Pancreas (tissue), 10 donors: ENCODE results near the gene SUSD3. TPM values are rescaled to one million over a fixed set of nuclear protein-coding genes. Genes with fewer than 3 reads are reported as not detected.

Experiments
- ATAC-seq, 4 donors: fragments of 200-7000 bp; cut with Tn5 transposase; one replicate each; pipeline versions ENCODE4 v1.8.0 to v1.9.1; 2020; ENCODE audit warnings: mild to moderate bottlenecking in 4 of 4, moderate library complexity in 4 of 4
- DNase-seq, 6 donors: peaks; one replicate each; pipeline ENCODE4 v3.0.0-alpha.2; 2020
- FAIRE-seq: peaks from 2 replicates; lab custom pipeline; 2012; peaks lifted over from hg19 to GRCh38; lab: Jason Lieb, UNC
- H3K27ac ChIP-seq, 4 donors: fragments of 200-600 bp; sonication (generic); 1 replicate in 3 of 4; 2 replicates in 1 of 4; pipeline versions ENCODE4 v1.5.0 to v1.8.0; 2020
- H3K27me3 ChIP-seq, 4 donors: fragments of 200-600 bp; one replicate each; pipeline ENCODE4 v1.8.0; 2021
- H3K36me3 ChIP-seq, 3 donors: fragments of 200-600 bp; sonication (generic) in 1 of 3; one replicate each; pipeline versions ENCODE4 v1.5.0 to v1.8.0; 2020 to 2021
- H3K4me1 ChIP-seq, 3 donors: fragments of 200-600 bp; one replicate each; pipeline ENCODE4 v1.8.0; 2021
- H3K4me3 ChIP-seq, 4 donors: fragments of 200-600 bp; sonication (generic) in 2 of 4; one replicate each; pipeline versions ENCODE4 v1.5.0 to v1.8.0; 2020 to 2021
- H3K9me3 ChIP-seq, 4 donors: fragments of 200-600 bp; one replicate each; pipeline ENCODE4 v1.8.0; 2021
- WGBS, 2 donors: extraction: QIAGEN DNeasy Blood & Tissue Kit; methylation state at CpG; one replicate each; pipeline ENCODE4 v1.1.7; 2013; 5-methylcytosine and 5-hydroxymethylcytosine counted together
- intact Hi-C, 3 donors: fragments of 100-400 bp; cut with DNase I; formaldehyde crosslinking; loops; one replicate each; pipeline versions ENCODE4 v1.11.1 to v1.14.2; 2022
- polyA plus RNA-seq, 2 donors: library from polyadenylated mRNA; stranded (reverse); fragments of 200-250 nt; gene quantifications; one replicate each; pipeline ENCODE4 v1.2.3, GENCODE V29; 2013
- total RNA-seq, 6 donors: library from RNA; stranded (reverse); fragmentation: NEBNext Ultra II Directional in 4 of 6; extraction: Animal tissue kit (Norgen Biotek cat#: 25700) in 4 of 6; gene quantifications; one replicate each; pipeline versions ENCODE4 v1.2.1 to v1.2.4, GENCODE V29; 2021 to 2023
- TF ChIP-seq, protein P1 (sequence below), 4 donors: fragments of 200-600 bp; sonication (generic) in 3 of 4; IDR thresholded peaks; one replicate each; pipeline versions ENCODE4 v1.5.0 to v1.8.0; 2021; ENCODE audit warnings: antibody characterized with exemption in 4 of 4
- donor health status: healthy with polysubstance abuse.
- donor health status: DM: no; HTN: no; CAD: no; lungs with moderate emphysema.
- donor health status: DM: no; HTN: no; CAD: no.
- donor health status: control.
- donor health status: control.
- donor health status: Bipolar disorder and iron deficiency.
- donor health status: DM: yes; HTN: yes; CAD: no.
- donor health status: DM: no; HTN: no; CAD: no.
- donor health status: DM: no; HTN: no; CAD: no.
- donor health status: DM: yes; HTN: yes; CAD: no.

SUSD3 gene
- total and polyA plus RNA-seq, 8 donors: 0.16 to 2.8 (median 0.80) TPM

DNA sequence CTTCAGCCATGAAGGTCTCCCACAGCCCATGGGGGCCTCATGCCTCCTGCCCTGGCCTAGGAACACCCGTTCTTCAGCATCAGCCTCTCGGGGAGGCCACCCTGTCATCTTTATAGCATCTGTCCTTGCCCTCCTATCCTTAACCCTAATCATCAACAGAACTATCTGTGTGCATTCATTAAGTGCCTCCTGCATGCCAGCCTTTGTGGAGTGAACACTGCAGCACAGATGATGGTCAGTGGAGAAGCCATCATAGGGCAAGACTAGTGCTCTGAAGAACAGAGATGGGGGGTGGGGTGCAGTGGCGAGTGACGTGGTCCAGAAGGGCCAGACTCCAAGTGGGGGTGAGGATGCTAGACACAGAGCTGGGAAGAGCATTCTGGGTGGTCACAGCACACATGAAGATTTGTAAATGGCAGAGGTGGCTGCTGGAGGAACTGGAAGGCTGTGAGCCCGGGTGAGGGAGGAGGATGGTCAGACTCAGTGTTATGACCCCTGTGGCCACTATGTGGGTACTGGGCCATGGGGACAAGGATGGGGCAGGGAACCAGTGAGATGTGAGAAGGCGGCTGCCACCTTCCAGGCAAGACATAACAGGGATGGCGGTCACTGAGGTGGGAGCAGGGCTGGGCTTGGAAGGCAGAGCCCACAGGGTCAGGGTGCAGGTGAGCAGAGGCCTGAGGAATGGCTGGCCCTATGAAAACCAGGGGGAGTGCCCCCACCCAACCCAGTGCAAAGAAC is 33.9 kb downstream of the SUSD3 start:
- intact Hi-C loops: no loop called here
- TF ChIP-seq, protein P1, sequence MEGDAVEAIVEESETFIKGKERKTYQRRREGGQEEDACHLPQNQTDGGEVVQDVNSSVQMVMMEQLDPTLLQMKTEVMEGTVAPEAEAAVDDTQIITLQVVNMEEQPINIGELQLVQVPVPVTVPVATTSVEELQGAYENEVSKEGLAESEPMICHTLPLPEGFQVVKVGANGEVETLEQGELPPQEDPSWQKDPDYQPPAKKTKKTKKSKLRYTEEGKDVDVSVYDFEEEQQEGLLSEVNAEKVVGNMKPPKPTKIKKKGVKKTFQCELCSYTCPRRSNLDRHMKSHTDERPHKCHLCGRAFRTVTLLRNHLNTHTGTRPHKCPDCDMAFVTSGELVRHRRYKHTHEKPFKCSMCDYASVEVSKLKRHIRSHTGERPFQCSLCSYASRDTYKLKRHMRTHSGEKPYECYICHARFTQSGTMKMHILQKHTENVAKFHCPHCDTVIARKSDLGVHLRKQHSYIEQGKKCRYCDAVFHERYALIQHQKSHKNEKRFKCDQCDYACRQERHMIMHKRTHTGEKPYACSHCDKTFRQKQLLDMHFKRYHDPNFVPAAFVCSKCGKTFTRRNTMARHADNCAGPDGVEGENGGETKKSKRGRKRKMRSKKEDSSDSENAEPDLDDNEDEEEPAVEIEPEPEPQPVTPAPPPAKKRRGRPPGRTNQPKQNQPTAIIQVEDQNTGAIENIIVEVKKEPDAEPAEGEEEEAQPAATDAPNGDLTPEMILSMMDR (IDR thresholded peaks at IDR 0.05): no peak
- DNase-seq (peak in 1 of 6 donors; percentile 39), ATAC-seq (no peak), FAIRE-seq (no peak)
- Histone ChIP-seq H3K4me1 (peaks cover 0 to 8% (median 0%) of the 10 kb centered on the region in 3 donors), H3K27ac (no peak overlapping the region), H3K36me3 (no peaks in the 10 kb centered on the region), H3K9me3 (no peaks in the 10 kb centered on the region), H3K4me3 (no peak overlapping the region), H3K27me3 (no peaks in the 10 kb centered on the region)
- 66 to 70% methylated on average over 7 of the region's 7 CpGs for WGBS, 2 donors

DNA sequence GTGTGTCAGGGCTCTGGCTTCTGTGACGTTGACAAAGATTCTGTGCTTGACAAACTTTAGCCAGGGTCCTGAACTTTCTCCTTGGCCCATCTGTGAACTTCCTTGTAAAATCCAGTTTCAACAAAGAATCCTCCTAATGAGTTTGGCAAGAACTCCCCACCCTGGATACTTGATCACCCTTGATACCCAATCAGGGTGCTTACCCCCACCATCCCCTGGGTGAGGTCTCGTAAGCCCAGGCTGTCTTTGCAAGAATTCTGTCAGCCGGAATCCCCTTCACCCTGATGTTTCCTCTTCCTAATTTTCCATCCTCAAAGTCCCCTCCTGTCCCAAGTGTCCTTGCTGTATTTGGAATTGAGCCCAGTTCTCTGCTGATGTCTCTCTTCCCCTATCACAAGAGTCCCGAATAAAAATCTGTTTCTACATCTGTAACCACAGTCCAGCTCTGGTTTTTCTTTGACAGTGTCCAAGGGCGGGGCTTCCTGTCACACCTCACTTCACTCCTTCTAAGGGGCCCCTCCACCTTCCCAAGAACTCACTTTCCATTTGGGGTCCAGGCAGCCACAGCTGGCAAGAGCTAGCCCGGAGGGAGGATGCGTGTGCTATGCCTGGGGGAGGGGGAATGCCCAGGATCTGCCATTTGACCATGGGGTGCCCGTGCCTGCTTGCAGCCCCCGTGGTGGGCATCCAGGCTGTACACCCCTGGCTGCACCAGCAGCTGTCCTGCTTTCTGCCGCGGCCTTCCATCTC is 34.8 kb downstream of the SUSD3 start:
- Histone ChIP-seq H3K4me1 (peaks cover 0 to 17% (median 7%) of the 10 kb centered on the region in 3 donors), H3K36me3 (no peaks in the 10 kb centered on the region), H3K27ac (no peak overlapping the region), H3K9me3 (no peaks in the 10 kb centered on the region), H3K27me3 (no peaks in the 10 kb centered on the region), H3K4me3 (no peak overlapping the region)
- DNase-seq (peak in 2 of 6 donors; percentile 41 to 44), ATAC-seq (no peak), FAIRE-seq (no peak)
- 57 to 62% methylated on average over 11 of the region's 11 CpGs for WGBS, 2 donors
- intact Hi-C loops: no loop called here
- TF ChIP-seq, protein P1 (IDR thresholded peaks at IDR 0.05): no peak

DNA sequence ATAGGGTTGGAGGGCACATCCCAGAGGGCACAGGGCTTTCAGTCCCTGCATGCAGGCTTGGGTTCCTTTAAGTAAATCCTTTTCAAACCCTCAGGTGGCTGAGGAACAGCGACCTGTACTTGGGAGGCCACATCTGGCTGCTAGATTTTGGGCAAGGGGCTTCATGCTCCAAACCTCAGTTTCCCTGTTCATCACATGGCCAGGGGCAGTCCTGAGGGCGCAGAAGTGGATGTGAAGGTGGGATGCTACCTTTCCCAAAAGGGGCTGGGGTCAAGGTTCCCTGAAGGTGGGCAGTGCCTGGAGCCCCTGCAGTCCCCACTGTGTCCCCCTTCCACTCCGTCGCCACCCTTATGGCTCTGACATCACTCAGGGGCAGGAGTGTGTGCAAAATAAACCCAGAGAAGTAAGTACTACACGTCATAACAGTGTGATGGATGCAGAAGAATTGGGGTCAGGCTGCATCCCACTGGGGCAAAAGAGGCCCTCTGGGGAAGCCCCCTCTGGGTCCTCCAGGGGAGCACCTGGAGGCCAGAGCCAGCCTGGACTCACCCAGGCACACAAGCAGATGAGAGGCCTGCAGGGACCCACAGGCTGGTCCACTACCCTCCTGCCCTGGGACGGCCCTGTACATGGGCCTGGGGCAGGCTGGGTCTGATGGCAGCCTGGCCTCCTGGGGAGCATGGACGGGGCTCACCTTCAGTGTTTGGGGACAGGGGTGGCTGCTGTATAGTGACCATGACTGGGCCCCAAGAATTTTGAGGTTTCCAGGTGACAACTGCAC is 35.6 kb downstream of the SUSD3 start:
- WGBS, 2 donors: 67 to 74% methylated on average over 7 of the region's 7 CpGs
- no peak overlapping the region for H3K4me3 ChIP-seq
- intact Hi-C loops: no loop called here
- ATAC-seq (no peak), FAIRE-seq (no peak), DNase-seq (peak in 2 of 6 donors; percentile 53 to 54)
- H3K9me3 ChIP-seq: no peaks in the 10 kb centered on the region
- H3K27me3 ChIP-seq: no peaks in the 10 kb centered on the region
- peak overlapping the region; percentile 72 to 88 (median 85) for H3K27ac ChIP-seq
- H3K4me1 ChIP-seq: peaks cover 0 to 23% (median 8%) of the 10 kb centered on the region in 3 donors
- TF ChIP-seq, protein P1 (IDR thresholded peaks at IDR 0.05): no peak
- H3K36me3 ChIP-seq: no peaks in the 10 kb centered on the region

DNA sequence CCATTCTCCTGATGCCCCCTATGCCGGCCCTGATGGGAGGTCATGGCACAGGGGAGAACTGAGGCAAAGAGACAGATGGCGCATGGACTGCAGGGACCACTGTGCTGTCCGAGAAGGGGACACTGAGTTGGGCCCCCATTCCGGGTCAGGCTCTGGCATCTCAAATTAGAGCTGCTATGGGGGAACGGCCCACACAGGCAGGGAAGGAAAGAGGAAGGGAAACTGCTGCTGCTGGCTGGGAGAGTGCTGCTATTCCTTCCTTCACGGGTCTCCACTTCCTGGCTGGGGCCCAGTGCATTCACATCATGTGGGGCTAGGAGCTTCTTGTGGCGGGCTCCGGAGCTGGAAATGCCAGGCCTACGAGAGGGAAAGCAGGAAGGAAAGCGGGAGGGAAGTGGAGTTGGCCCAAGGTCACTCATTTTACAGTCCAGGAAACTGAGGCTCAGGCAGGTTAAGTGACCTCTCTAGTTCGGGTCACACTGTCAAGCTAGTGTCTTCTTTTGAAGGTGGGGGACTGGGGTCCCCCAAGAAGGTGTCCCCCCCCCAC is 36.2 kb downstream of the SUSD3 start:
- TF ChIP-seq, protein P1 (IDR thresholded peaks at IDR 0.05): no peak
- intact Hi-C loops: no loop called here
- Histone ChIP-seq H3K4me3 (peak overlapping the region; percentile 20 to 50 (median 33)), H3K36me3 (no peaks in the 10 kb centered on the region), H3K27me3 (no peaks in the 10 kb centered on the region), H3K4me1 (peaks cover 0 to 25% (median 8%) of the 10 kb centered on the region in 3 donors), H3K27ac (peak overlapping the region; percentile 72 to 88 (median 85)), H3K9me3 (no peaks in the 10 kb centered on the region)
- peak in 5 of 6 donors; percentile 51 to 69 (median 62) for DNase-seq
- WGBS, 2 donors: 67 to 76% methylated on average over 10 to 11 of the region's 11 CpGs
- FAIRE-seq: no peak
- ATAC-seq: no peak
